HEK293 (cell line): ENCODE data around the gene INPP5A.

Source experiments
- CTCF ChIA-PET: fragments of 350-600 bp; formaldehyde crosslinking; extraction: SDS; loops from one replicate; lab custom pipeline; 2021; ENCODE audit warnings: antibody characterized with exemption; lab: Yijun Ruan, JAX
- POLR2A ChIA-PET: fragments of 300-600 bp; formaldehyde crosslinking; extraction: SDS; loops from one replicate; lab custom pipeline; 2020; ENCODE audit warnings: antibody characterized with exemption, inconsistent platforms; lab: Yijun Ruan, JAX
- H3K27ac ChIP-seq: fragments of 200-500 bp; sonication (Bioruptor generic); 2 replicates; pipeline ENCODE4 v1.5.1; 2014; ENCODE audit warnings: low read depth, low read length, control low read depth, inconsistent platforms; ENCODE audit errors: extremely low read depth
- H3K36me3 ChIP-seq, 2 experiments: fragments of 200-500 bp in 1 of 2; sonication (Bioruptor generic) in 1 of 2; 1 replicate in 1 of 2; 2 replicates in 1 of 2; pipeline ENCODE4 v1.5.1; 2014 to 2017; ENCODE audit warnings: inconsistent platforms in 2 of 2, low read length in 2 of 2; ENCODE audit not compliant: control insufficient read depth in 2 of 2, insufficient read depth in 1 of 2
- H3K4me1 ChIP-seq: fragments of 200-500 bp; sonication (Bioruptor generic); 2 replicates; pipeline ENCODE4 v1.5.1; 2014; ENCODE audit warnings: mild to moderate bottlenecking, low read length, inconsistent platforms; ENCODE audit not compliant: control insufficient read depth, insufficient read depth
- H3K4me3 ChIP-seq: 2 replicates; pipeline ENCODE4 v1.5.1; 2011; ENCODE audit warnings: low read depth, mild to moderate bottlenecking, control low read depth, low read length, moderate library complexity
- H3K9me3 ChIP-seq: fragments of 200-500 bp; sonication (Bioruptor generic); 2 replicates; pipeline ENCODE4 v1.5.1; 2014; ENCODE audit warnings: low read depth, low read length, inconsistent platforms; ENCODE audit not compliant: control insufficient read depth, insufficient read depth
- EGR2 ChIP-seq: fragments of 450-650 bp; formaldehyde crosslinking; IDR thresholded peaks from 2 replicates; pipeline ENCODE4 v1.5.1; 2016; ENCODE audit warnings: low read depth, missing biosample characterization, missing genetic modification characterization
- GLIS2 ChIP-seq: fragments of 450-650 bp; formaldehyde crosslinking; IDR thresholded peaks from 2 replicates; pipeline ENCODE4 v1.5.1; 2016; ENCODE audit warnings: missing biosample characterization, missing genetic modification characterization
- KLF1 ChIP-seq: fragments of 450-650 bp; formaldehyde crosslinking; IDR thresholded peaks from 2 replicates; pipeline ENCODE4 v1.5.1; 2016; ENCODE audit warnings: missing biosample characterization, missing genetic modification characterization
- PRDM1 ChIP-seq: fragments of 450-650 bp; formaldehyde crosslinking; IDR thresholded peaks from 2 replicates; pipeline ENCODE4; 2016; ENCODE audit warnings: missing biosample characterization, missing genetic modification characterization
- SP2 ChIP-seq: fragments of 450-650 bp; formaldehyde crosslinking; IDR thresholded peaks from 2 replicates; pipeline ENCODE4 v1.5.1; 2016; ENCODE audit warnings: missing biosample characterization, missing genetic modification characterization
- SP3 ChIP-seq: fragments of 450-650 bp; formaldehyde crosslinking; IDR thresholded peaks from 2 replicates; pipeline ENCODE4 v1.5.1; 2016; ENCODE audit warnings: missing biosample characterization, missing genetic modification characterization
- SP7 ChIP-seq: fragments of 450-650 bp; formaldehyde crosslinking; IDR thresholded peaks from 2 replicates; pipeline ENCODE4 v1.5.1; 2016; ENCODE audit warnings: missing biosample characterization, missing genetic modification characterization
- ZBTB17 ChIP-seq: fragments of 450-650 bp; formaldehyde crosslinking; IDR thresholded peaks from 2 replicates; pipeline ENCODE4 v1.5.1; 2016; ENCODE audit warnings: missing biosample characterization, missing genetic modification characterization
- ZBTB7A ChIP-seq: fragments of 450-650 bp; formaldehyde crosslinking; IDR thresholded peaks from 2 replicates; pipeline ENCODE4 v1.5.1; 2016; ENCODE audit warnings: low read depth, missing biosample characterization, missing genetic modification characterization
- ZFHX2 ChIP-seq: fragments of 450-650 bp; formaldehyde crosslinking; conservative IDR thresholded peaks from 2 replicates; pipeline ENCODE4 v1.5.1; 2016; ENCODE audit warnings: missing biosample characterization, missing genetic modification characterization
- ZIC2 ChIP-seq: fragments of 450-650 bp; formaldehyde crosslinking; IDR thresholded peaks from 2 replicates; pipeline ENCODE4 v1.5.1; 2016; ENCODE audit warnings: missing biosample characterization, missing genetic modification characterization
- ZNF174 ChIP-seq: fragments of 450-650 bp; formaldehyde crosslinking; IDR thresholded peaks from 2 replicates; pipeline ENCODE4 v1.5.0; 2017; ENCODE audit warnings: missing biosample characterization, mild to moderate bottlenecking, missing genetic modification characterization
- ZNF394 ChIP-seq: fragments of 450-650 bp; formaldehyde crosslinking; IDR thresholded peaks from 2 replicates; pipeline ENCODE4 v1.5.1; 2016; ENCODE audit warnings: missing biosample characterization, missing genetic modification characterization, mild to moderate bottlenecking, moderate library complexity, borderline replicate concordance
- ZNF629 ChIP-seq: fragments of 450-650 bp; formaldehyde crosslinking; IDR thresholded peaks from 2 replicates; pipeline ENCODE4 v1.5.1; 2017; ENCODE audit warnings: missing biosample characterization, missing genetic modification characterization
- TF ChIP-seq, protein P1 (sequence below): fragments of 450-650 bp; formaldehyde crosslinking; IDR thresholded peaks from 2 replicates; pipeline ENCODE4 v1.5.1; 2016; ENCODE audit warnings: missing biosample characterization, missing genetic modification characterization
- TF ChIP-seq, protein P2 (sequence below): fragments of 450-650 bp; formaldehyde crosslinking; conservative IDR thresholded peaks from 2 replicates; pipeline ENCODE4 v1.5.1; 2016; ENCODE audit warnings: low read depth, missing biosample characterization, missing genetic modification characterization
- TF ChIP-seq, protein P3 (sequence below): fragments of 450-650 bp; formaldehyde crosslinking; conservative IDR thresholded peaks from 2 replicates; pipeline ENCODE4 v1.5.1; 2016; ENCODE audit warnings: low read depth, missing biosample characterization, missing genetic modification characterization

INPP5A gene

DNA sequence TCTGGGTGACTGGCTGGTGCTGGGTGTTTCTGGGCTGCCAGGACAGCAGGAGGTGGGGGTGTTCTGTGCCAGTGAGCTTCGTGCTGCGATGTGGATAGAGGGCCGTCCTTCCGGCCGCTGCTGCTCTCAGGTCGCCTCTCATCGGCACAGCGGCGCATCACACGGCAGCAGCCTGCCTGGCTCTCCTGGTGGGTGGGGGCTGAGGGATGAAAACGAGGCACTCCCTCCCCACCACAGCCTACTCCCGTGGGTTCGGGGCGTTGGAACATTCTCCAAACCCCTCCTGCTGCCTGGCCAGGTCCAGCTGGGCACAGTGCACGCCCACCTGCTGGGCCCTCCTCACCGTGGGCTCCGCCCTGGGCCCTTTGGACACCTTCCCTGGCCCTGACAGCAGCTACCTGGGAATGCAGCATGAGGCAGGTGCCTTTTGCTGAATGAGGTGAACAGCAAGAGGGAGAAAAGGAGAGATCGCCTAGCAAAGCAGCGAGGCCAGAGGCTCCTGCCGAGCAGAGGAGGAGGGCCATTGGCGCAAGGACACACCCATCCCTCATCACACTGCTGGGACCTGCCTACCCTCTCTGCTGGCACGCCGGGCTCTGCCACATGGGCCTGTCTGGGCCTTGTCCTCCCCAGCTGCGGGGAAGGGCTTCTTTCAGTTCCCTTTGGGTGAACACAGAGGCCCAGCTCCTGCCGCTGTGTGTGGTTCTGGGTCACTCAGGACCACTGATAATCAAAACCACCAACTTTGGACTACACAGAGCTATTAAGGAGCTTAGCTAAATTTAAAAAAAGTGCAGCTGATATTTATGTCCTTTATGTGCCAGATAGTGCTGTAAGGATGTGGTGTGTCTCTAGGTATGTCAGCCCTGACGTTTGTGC lies 33.4 kb downstream of the INPP5A start:
- no peaks in the 10 kb centered on the region for H3K9me3 ChIP-seq
- CTCF ChIA-PET: interaction anchor here (0.7 kb wide), 1 partner anchor 14 kb away, joined by 3 read pairs; no protein-coding TSS in a partner anchor
- no peak overlapping the region for H3K27ac ChIP-seq
- POLR2A ChIA-PET: interaction anchor here (1.0 to 1.5 kb wide), 4 partner anchors 13 to 112 kb away, joined by 3 to 4 read pairs (median 4); no protein-coding TSS in a partner anchor
- H3K4me3 ChIP-seq: no peak overlapping the region
- TF ChIP-seq ZNF394 (tag by site-specific recombination) (no peak), EGR2 (tag by site-specific recombination) (0 out of 2 replicates have a peak, but pooled peaks have one; percentile 19), SP2 (tag by site-specific recombination) (peak; percentile 29; the same call in 1 of the 2 replicates), KLF1 (tag by site-specific recombination) (peak; percentile 67), ZNF174 (tag by site-specific recombination) (no peak), ZFHX2 (tag by site-specific recombination) (peak; percentile 40; the same call in 1 of the 2 replicates), ZIC2 (tag by site-specific recombination) (peak; percentile 27; the same call in 1 of the 2 replicates)
- TF ChIP-seq, protein P1, sequence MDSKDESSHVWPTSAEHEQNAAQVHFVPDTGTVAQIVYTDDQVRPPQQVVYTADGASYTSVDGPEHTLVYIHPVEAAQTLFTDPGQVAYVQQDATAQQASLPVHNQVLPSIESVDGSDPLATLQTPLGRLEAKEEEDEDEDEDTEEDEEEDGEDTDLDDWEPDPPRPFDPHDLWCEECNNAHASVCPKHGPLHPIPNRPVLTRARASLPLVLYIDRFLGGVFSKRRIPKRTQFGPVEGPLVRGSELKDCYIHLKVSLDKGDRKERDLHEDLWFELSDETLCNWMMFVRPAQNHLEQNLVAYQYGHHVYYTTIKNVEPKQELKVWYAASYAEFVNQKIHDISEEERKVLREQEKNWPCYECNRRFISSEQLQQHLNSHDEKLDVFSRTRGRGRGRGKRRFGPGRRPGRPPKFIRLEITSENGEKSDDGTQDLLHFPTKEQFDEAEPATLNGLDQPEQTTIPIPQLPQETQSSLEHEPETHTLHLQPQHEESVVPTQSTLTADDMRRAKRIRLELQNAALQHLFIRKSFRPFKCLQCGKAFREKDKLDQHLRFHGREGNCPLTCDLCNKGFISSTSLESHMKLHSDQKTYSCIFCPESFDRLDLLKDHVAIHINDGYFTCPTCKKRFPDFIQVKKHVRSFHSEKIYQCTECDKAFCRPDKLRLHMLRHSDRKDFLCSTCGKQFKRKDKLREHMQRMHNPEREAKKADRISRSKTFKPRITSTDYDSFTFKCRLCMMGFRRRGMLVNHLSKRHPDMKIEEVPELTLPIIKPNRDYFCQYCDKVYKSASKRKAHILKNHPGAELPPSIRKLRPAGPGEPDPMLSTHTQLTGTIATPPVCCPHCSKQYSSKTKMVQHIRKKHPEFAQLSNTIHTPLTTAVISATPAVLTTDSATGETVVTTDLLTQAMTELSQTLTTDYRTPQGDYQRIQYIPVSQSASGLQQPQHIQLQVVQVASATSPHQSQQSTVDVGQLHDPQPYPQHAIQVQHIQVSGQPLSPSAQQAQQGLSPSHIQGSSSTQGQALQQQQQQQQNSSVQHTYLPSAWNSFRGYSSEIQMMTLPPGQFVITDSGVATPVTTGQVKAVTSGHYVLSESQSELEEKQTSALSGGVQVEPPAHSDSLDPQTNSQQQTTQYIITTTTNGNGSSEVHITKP (tag by site-specific recombination): peak; percentile 82
- H3K36me3 ChIP-seq: no peaks in the 10 kb centered on the region
- H3K4me1 ChIP-seq: peaks cover 17% of the 10 kb centered on the region

- Histone ChIP-seq H3K4me1 (peaks cover 13% of the 10 kb centered on the region), H3K27ac (no peak overlapping the region), H3K36me3 (no peaks in the 10 kb centered on the region), H3K4me3 (no peak overlapping the region), H3K9me3 (no peaks in the 10 kb centered on the region)
- CTCF ChIA-PET: no interaction called here
- POLR2A ChIA-PET: interaction anchor here (0.7 to 1.5 kb wide), 5 partner anchors 14 to 113 kb away, joined by 3 to 4 read pairs (median 4); no protein-coding TSS in a partner anchor
- TF ChIP-seq PRDM1 (peak; percentile 47; the same call in 1 of the 2 replicates), GLIS2 (tag by site-specific recombination) (peak; percentile 80), SP7 (tag by site-specific recombination) (peak; percentile 63; the same call in 1 of the 2 replicates), ZBTB7A (tag by site-specific recombination) (0 out of 2 replicates have a peak, but pooled peaks have one; percentile 45), ZNF629 (peak; percentile 55; the same call in 1 of the 2 replicates), ZBTB17 (tag by site-specific recombination) (peak; percentile 96), ZNF394 (tag by site-specific recombination) (peak; percentile 30; the same call in 1 of the 2 replicates), SP3 (tag by site-specific recombination) (peak; percentile 68)
- TF ChIP-seq, protein P2, sequence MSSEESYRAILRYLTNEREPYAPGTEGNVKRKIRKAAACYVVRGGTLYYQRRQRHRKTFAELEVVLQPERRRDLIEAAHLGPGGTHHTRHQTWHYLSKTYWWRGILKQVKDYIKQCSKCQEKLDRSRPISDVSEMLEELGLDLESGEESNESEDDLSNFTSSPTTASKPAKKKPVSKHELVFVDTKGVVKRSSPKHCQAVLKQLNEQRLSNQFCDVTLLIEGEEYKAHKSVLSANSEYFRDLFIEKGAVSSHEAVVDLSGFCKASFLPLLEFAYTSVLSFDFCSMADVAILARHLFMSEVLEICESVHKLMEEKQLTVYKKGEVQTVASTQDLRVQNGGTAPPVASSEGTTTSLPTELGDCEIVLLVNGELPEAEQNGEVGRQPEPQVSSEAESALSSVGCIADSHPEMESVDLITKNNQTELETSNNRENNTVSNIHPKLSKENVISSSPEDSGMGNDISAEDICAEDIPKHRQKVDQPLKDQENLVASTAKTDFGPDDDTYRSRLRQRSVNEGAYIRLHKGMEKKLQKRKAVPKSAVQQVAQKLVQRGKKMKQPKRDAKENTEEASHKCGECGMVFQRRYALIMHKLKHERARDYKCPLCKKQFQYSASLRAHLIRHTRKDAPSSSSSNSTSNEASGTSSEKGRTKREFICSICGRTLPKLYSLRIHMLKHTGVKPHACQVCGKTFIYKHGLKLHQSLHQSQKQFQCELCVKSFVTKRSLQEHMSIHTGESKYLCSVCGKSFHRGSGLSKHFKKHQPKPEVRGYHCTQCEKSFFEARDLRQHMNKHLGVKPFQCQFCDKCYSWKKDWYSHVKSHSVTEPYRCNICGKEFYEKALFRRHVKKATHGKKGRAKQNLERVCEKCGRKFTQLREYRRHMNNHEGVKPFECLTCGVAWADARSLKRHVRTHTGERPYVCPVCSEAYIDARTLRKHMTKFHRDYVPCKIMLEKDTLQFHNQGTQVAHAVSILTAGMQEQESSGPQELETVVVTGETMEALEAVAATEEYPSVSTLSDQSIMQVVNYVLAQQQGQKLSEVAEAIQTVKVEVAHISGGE (tag by site-specific recombination): 0 out of 2 replicates have a peak, but pooled peaks have one; percentile 10
- TF ChIP-seq, protein P3, sequence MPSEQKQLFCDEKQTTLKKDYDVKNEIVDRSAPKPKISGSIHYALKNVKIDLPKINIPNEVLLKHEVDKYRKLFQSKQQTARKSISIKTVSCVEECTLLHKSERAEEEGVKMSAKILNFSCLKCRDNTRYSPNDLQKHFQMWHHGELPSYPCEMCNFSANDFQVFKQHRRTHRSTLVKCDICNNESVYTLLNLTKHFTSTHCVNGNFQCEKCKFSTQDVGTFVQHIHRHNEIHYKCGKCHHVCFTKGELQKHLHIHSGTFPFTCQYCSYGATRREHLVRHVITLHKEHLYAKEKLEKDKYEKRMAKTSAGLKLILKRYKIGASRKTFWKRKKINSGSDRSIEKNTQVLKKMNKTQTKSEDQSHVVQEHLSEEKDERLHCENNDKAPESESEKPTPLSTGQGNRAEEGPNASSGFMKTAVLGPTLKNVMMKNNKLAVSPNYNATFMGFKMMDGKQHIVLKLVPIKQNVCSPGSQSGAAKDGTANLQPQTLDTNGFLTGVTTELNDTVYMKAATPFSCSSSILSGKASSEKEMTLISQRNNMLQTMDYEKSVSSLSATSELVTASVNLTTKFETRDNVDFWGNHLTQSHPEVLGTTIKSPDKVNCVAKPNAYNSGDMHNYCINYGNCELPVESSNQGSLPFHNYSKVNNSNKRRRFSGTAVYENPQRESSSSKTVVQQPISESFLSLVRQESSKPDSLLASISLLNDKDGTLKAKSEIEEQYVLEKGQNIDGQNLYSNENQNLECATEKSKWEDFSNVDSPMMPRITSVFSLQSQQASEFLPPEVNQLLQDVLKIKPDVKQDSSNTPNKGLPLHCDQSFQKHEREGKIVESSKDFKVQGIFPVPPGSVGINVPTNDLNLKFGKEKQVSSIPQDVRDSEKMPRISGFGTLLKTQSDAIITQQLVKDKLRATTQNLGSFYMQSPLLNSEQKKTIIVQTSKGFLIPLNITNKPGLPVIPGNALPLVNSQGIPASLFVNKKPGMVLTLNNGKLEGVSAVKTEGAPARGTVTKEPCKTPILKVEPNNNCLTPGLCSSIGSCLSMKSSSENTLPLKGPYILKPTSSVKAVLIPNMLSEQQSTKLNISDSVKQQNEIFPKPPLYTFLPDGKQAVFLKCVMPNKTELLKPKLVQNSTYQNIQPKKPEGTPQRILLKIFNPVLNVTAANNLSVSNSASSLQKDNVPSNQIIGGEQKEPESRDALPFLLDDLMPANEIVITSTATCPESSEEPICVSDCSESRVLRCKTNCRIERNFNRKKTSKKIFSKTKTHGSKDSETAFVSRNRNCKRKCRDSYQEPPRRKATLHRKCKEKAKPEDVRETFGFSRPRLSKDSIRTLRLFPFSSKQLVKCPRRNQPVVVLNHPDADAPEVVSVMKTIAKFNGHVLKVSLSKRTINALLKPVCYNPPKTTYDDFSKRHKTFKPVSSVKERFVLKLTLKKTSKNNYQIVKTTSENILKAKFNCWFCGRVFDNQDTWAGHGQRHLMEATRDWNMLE (tag by site-specific recombination): no peak
Measured at GRCh38 chr10:132571650-132572544, 34.3 kb downstream of the INPP5A start.
